Duodenal mucosa (tissue), 2 donors: ENCODE measurements around the gene LFNG.

ENCODE experiments used
- H3K27ac ChIP-seq: one replicate; pipeline ENCODE4 v1.7.0; 2013; ENCODE audit warnings: low read depth, low read length
- H3K27me3 ChIP-seq, 2 donors: one replicate each; pipeline ENCODE4 v1.7.0; 2013; ENCODE audit warnings: low read length in 2 of 2, control low read depth in 1 of 2; ENCODE audit not compliant: insufficient read depth in 2 of 2, control insufficient read depth in 1 of 2
- H3K36me3 ChIP-seq, 2 donors: one replicate each; pipeline ENCODE4 v1.7.0; 2013; ENCODE audit warnings: low read length in 2 of 2, control low read depth in 1 of 2; ENCODE audit not compliant: insufficient read depth in 2 of 2, control insufficient read depth in 1 of 2
- H3K4me1 ChIP-seq, 2 donors: one replicate each; pipeline ENCODE4 v1.7.0; 2013; ENCODE audit warnings: low read length in 2 of 2, control low read depth in 1 of 2; ENCODE audit not compliant: insufficient read depth in 2 of 2, control insufficient read depth in 1 of 2
- H3K4me3 ChIP-seq, 2 donors: one replicate each; pipeline ENCODE4 v1.7.0; 2013; ENCODE audit warnings: low read length in 2 of 2, low read depth in 1 of 2
- H3K9ac ChIP-seq, 2 donors: one replicate each; pipeline ENCODE4 v1.7.0; 2013; ENCODE audit warnings: low read length in 2 of 2, low read depth in 1 of 2
- H3K9me3 ChIP-seq, 2 donors: one replicate each; pipeline ENCODE4 v1.7.0; 2013; ENCODE audit warnings: low read length in 2 of 2, control low read depth in 1 of 2; ENCODE audit not compliant: control insufficient read depth in 1 of 2

The LFNG gene

DNA sequence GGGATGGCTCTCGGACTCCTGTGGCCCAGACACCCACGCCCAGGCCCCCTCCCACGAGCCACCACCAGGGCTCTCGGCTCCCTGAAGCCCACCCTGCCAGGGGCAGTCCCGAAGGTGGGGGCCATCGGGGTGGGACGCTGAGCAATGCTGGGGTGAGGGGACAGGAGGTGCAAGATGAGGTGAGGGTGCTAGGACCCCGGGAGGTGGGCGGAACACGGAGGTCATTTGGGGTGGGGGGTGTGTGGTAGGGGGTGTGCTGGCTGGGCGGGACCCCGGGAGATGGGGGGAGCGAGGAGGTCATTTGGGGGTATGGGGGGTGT is 17.0 kb upstream of the LFNG start:
- H3K27ac ChIP-seq, result no peak overlapping the region
- no peaks in the 10 kb centered on the region for H3K27me3 ChIP-seq
- H3K36me3 ChIP-seq, result no peaks in the 10 kb centered on the region
- H3K9ac ChIP-seq, result no peak overlapping the region
- no peaks in the 10 kb centered on the region for H3K9me3 ChIP-seq
- no peak overlapping the region for H3K4me3 ChIP-seq
- no peaks in the 10 kb centered on the region for H3K4me1 ChIP-seq

DNA sequence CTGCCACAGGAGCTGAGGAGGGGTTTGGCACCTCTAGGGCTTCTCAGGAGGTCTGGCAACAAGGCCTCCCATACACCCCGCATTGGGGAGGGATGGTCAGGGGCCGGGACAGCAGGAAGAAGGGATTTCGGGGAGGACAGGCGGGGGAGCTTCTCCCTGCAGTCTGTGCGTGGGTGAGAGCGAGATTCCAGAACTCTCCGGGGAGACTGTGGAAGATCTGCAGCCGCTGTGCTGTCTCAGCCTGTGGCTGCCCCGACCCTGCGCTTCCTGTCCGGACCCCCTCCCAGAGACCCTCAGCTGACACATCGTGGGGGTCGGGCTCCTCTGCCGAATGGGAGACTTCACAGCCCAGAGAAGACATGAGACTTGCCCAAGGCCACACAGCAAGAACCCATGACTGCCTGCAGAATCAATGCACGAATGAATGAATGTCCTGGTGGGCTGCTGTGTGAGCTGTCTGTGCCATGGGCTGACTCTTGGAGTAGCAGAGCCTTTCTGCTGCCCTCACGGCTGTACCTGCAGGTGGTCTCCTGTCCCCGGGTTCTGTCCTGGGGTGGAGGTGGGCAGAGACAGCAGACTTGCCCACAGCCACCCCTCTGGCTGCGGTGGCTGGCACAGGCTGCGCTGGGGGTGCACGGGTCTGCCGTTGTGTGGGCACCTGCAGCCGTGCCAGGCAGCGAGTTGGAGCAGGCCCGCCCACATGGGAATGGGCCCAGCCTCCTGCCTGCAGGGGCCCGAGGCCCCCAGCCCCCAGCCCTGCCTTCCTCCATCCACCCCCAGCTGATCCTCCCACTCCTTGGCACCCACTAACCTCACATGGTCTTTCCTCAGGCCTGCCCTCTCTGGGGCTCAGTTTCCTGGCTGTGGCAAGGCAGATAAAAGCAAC is 16.3 kb upstream of the LFNG start:
- H3K27ac ChIP-seq, result no peak overlapping the region

GRCh38 chr7:2504128-2504888 is 15.3 kb upstream of the LFNG start:
- H3K9ac ChIP-seq, result no peak overlapping the region
- no peak overlapping the region for H3K4me3 ChIP-seq
- H3K27me3 ChIP-seq, result no peaks in the 10 kb centered on the region
- H3K36me3 ChIP-seq, result no peaks in the 10 kb centered on the region
- no peaks in the 10 kb centered on the region for H3K9me3 ChIP-seq
- no peak overlapping the region for H3K27ac ChIP-seq
- peaks cover 0 to 14% of the 10 kb centered on the region in 2 donors for H3K4me1 ChIP-seq

More for the DNA sequence above, 16.3 kb upstream of the LFNG start:
- Histone ChIP-seq H3K4me1 (peaks cover 0 to 5% of the 10 kb centered on the region in 2 donors), H3K9me3 (no peaks in the 10 kb centered on the region), H3K9ac (no peak overlapping the region), H3K27me3 (no peaks in the 10 kb centered on the region), H3K36me3 (no peaks in the 10 kb centered on the region), H3K4me3 (no peak overlapping the region)

DNA sequence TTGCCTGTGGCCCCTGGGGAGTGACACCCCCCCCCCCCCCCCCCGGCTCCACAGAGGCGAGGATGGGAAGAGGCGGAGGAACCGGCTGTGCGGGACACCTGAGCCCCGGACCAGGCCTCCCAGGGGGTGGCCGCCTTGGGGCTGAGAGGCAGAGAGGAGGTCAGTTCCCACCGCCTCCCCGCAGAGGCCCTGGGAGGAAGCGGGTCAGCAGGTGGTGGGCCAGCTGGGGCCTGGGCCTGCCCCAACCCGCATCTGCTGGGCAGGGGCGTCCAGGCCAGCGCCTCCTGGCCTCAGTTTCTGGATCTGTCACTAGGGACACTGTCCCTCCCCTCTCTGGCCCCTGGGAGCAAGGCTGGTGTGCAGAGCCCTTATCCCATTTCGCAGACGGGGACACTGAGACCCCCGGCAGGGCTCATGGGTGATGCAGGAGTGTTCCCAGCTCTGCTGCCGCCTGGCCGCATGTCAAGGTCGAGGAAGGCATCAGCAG is 14.6 kb upstream of the LFNG start:
- Histone ChIP-seq H3K9me3 (no peaks in the 10 kb centered on the region), H3K4me1 (peaks cover 0 to 14% of the 10 kb centered on the region in 2 donors), H3K9ac (no peak overlapping the region), H3K36me3 (no peaks in the 10 kb centered on the region), H3K27ac (no peak overlapping the region), H3K27me3 (no peaks in the 10 kb centered on the region), H3K4me3 (no peak overlapping the region)

GRCh38 chr7:2505401-2505800 is 14.2 kb upstream of the LFNG start:
- Histone ChIP-seq H3K4me3 (no peak overlapping the region), H3K36me3 (no peaks in the 10 kb centered on the region), H3K4me1 (peaks cover 1 to 15% of the 10 kb centered on the region in 2 donors), H3K9ac (no peak overlapping the region), H3K27me3 (no peaks in the 10 kb centered on the region), H3K27ac (no peak overlapping the region), H3K9me3 (no peaks in the 10 kb centered on the region)

DNA sequence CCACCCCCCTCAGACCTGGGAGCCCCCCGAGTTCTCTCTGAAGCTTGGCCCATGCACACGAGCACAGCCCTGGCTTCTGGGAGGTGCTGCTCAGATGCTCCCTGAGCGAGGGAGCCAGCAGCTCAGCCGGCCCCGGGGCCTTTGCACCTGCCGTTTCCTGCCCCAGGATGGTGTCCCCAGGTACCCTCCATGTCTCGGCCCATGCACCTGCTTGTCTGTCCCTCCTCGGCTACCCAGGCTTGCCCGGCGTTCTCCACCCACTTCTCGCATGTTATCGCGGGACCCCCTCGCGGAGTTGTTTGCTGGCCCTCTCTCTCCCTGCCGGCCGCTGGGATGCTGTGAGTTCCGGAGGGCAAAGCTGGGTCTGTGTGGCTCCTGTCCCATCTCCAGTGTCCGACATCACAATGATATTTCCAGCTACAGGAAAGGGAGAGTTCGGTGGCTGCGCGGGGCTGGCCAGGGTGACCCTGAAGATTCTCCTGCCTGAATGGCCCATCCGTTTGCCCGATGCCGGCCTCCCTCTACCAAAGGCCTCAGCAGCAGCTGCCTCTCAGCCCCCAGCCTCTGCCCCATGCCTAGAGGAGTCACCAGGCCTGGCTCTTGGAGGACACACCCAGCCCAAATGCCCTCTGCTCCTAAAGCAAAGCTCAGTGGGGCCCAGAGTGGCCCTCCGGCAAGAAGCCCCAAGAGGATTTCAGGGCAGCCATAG is 12.2 kb upstream of the LFNG start:
- H3K27ac ChIP-seq, result no peak overlapping the region
- peaks cover 19 to 34% of the 10 kb centered on the region in 2 donors for H3K4me1 ChIP-seq
- no peak overlapping the region for H3K9ac ChIP-seq

GRCh38 chr7:2507917-2508306 is 11.7 kb upstream of the LFNG start:
- Histone ChIP-seq H3K4me1 (peaks cover 20 to 39% of the 10 kb centered on the region in 2 donors), H3K9ac (no peak overlapping the region), H3K27me3 (no peaks in the 10 kb centered on the region), H3K4me3 (no peak overlapping the region), H3K36me3 (no peaks in the 10 kb centered on the region), H3K27ac (no peak overlapping the region), H3K9me3 (no peaks in the 10 kb centered on the region)

More for the DNA sequence above, 12.2 kb upstream of the LFNG start:
- Histone ChIP-seq H3K9me3 (no peaks in the 10 kb centered on the region), H3K27me3 (no peaks in the 10 kb centered on the region), H3K36me3 (no peaks in the 10 kb centered on the region), H3K4me3 (no peak overlapping the region)

GRCh38 chr7:2508327-2509215 is 11.0 kb upstream of the LFNG start:
- peak overlapping the region in 1 of 2 donors; percentile 4 for H3K4me3 ChIP-seq
- H3K9ac ChIP-seq, result no peak overlapping the region
- no peaks in the 10 kb centered on the region for H3K9me3 ChIP-seq
- H3K36me3 ChIP-seq, result no peaks in the 10 kb centered on the region
- no peaks in the 10 kb centered on the region for H3K27me3 ChIP-seq
- peaks cover 20 to 39% of the 10 kb centered on the region in 2 donors for H3K4me1 ChIP-seq
- H3K27ac ChIP-seq, result peak overlapping the region; percentile 42

GRCh38 chr7:2509298-2509906 is 10.2 kb upstream of the LFNG start:
- no peaks in the 10 kb centered on the region for H3K9me3 ChIP-seq
- H3K4me3 ChIP-seq, result no peak overlapping the region
- H3K27me3 ChIP-seq, result no peaks in the 10 kb centered on the region
- H3K9ac ChIP-seq, result no peak overlapping the region
- no peak overlapping the region for H3K27ac ChIP-seq
- H3K4me1 ChIP-seq, result peaks cover 20 to 39% of the 10 kb centered on the region in 2 donors
- H3K36me3 ChIP-seq, result no peaks in the 10 kb centered on the region
